Measurements from ENCODE around the gene RAB35. TPM values are rescaled to one million over a fixed set of nuclear protein-coding genes. Genes with fewer than 3 reads are reported as not detected.

RAB35 gene
- total and polyA plus RNA-seq, 2 experiments from 2014 or later = 9.9 to 16.9 TPM

GRCh38 chr12:120067084-120067869 lies 49.3 kb downstream of the RAB35 start:
- Histone ChIP-seq H2AFZ (no peak overlapping the region), H4K20me1 (replicated peaks; ENCODE audit: insufficient read depth) (no peaks in the 10 kb centered on the region), H3K4me2 (no peak overlapping the region), H3K27me3 (ENCODE audit: insufficient read depth) (no peaks in the 10 kb centered on the region), H3K36me3 (ENCODE audit: insufficient read depth) (no peaks in the 10 kb centered on the region), H3F3A (replicated peaks; ENCODE audit: low read depth) (no peaks in the 10 kb centered on the region), H3K9me2 (ENCODE audit: insufficient read depth) (no peaks in the 10 kb centered on the region), H3K27ac (ENCODE audit: low read depth) (no peak overlapping the region), H3K4me1 (ENCODE audit: insufficient read depth) (no peaks in the 10 kb centered on the region), H3K79me2 (replicated peaks; ENCODE audit: insufficient read depth) (no peaks in the 10 kb centered on the region), H3K4me3 (no peak overlapping the region)
- H3K4me3 Mint-ChIP-seq = no peak overlapping the region
- H3K27ac Mint-ChIP-seq = no peak overlapping the region
- H3K36me3 Mint-ChIP-seq (ENCODE audit: low read depth) = no peaks in the 10 kb centered on the region
- H3K27me3 Mint-ChIP-seq (ENCODE audit: insufficient read depth, low read depth, poor library complexity) = peaks cover 6% of the 10 kb centered on the region
- H3K9me3 Mint-ChIP-seq = no peaks in the 10 kb centered on the region
- peaks cover 9% of the 10 kb centered on the region for H3K4me1 Mint-ChIP-seq
- ATAC-seq = no peak
- no peak for TF ChIP-seq REST (IDR thresholded peaks at IDR 0.05; ENCODE audit: unreplicated experiment)
- no peak for TF ChIP-seq EZH2 (IDR thresholded peaks at IDR 0.05; ENCODE audit: low read depth, unreplicated experiment)
- no peak for TF ChIP-seq EZH2phosphoT487 (IDR thresholded peaks at IDR 0.05; ENCODE audit: unreplicated experiment)
- TF ChIP-seq STAT1 (IDR thresholded peaks at IDR 0.05; ENCODE audit: unreplicated experiment) = no peak
- no peak for TF ChIP-seq CTCF (conservative IDR thresholded peaks at IDR 0.05; ENCODE audit: low read depth in 2 of 2)
- TF ChIP-seq JUNB (IDR thresholded peaks at IDR 0.05; ENCODE audit: unreplicated experiment) = no peak
- TF ChIP-seq ZNF331 (CRISPR knock-in tag; IDR thresholded peaks at IDR 0.05; ENCODE audit: low read depth) = no peak
- no peak for TF ChIP-seq CREB1 (CRISPR knock-in tag; IDR thresholded peaks at IDR 0.05; ENCODE audit: low read depth)
- TF ChIP-seq NANOG (IDR thresholded peaks at IDR 0.05; ENCODE audit: borderline replicate concordance) = no peak
- no peak for TF ChIP-seq ZNF462 (CRISPR knock-in tag; IDR thresholded peaks at IDR 0.05)
- no peak for TF ChIP-seq ZNF114 (CRISPR knock-in tag; IDR thresholded peaks at IDR 0.05)
- no peak for TF ChIP-seq ETS1 (IDR thresholded peaks at IDR 0.05)
- no peak for TF ChIP-seq POLR2AphosphoS5 (IDR thresholded peaks at IDR 0.05; ENCODE audit: low read depth)
- DNase-seq (ENCODE audit: low spot score) = no peak

All from GM23338 (cell line).